PC-3 (cell line): ENCODE measurements around the gene OR11H1. TPM values are rescaled to one million over a fixed set of nuclear protein-coding genes. Genes with fewer than 3 reads are reported as not detected.
"Not testable (repeated sequence)": the region's sequence is repeated elsewhere in the genome, so short reads cannot be mapped to it uniquely, and the experiment has no call there.

Source experiments
- ATAC-seq: fragments of 200-7000 bp; cut with Tn5 transposase; 2 replicates; pipeline ENCODE4 v1.9.1; 2020; ENCODE audit warnings: mild to moderate bottlenecking, moderate library complexity
- Bru-seq: library from RNA; stranded (reverse); fragments of 400-500 nt; gene quantifications from one replicate; lab custom pipeline; 2021; lab: Mats Ljungman, UMichigan
- BruChase-seq, 2 experiments: library from RNA; stranded (reverse); fragments of 400-500 nt; gene quantifications; one replicate each; lab custom pipeline; 2021; lab: Mats Ljungman, UMichigan
- BruUV-seq: library from RNA; stranded (reverse); fragments of 400-500 nt; replicated peaks from 2 replicates; lab custom pipeline; 2021; lab: Mats Ljungman, UMichigan
- CTCF ChIA-PET: fragments of 300-600 bp; sonication (Branson Sonifier 250); formaldehyde crosslinking; loops from one replicate; lab custom pipeline; 2022; ENCODE audit warnings: antibody characterized with exemption; lab: Charles Lee
- POLR2A ChIA-PET: fragments of 300-600 bp; sonication (Branson Sonifier 250); formaldehyde crosslinking; loops from one replicate; lab custom pipeline; 2022; ENCODE audit warnings: antibody characterized with exemption; ENCODE audit not compliant: unreplicated experiment; lab: Charles Lee
- DNase-seq: peaks from one replicate; pipeline ENCODE4 v3.0.0-alpha.2; 2015
- H2AFZ ChIP-seq: fragments of 300-600 bp; sonication (generic); 2 replicates; pipeline ENCODE4 v1.6.0; 2016; ENCODE audit warnings: antibody characterized with exemption, low read length
- H3F3A ChIP-seq: fragments of 300-600 bp; sonication (generic); one replicate; pipeline ENCODE4 v1.6.0; 2017; ENCODE audit warnings: antibody characterized with exemption, low read length, control low read depth, mild to moderate bottlenecking; ENCODE audit not compliant: unreplicated experiment
- H3K27ac ChIP-seq: fragments of 300-600 bp; sonication (generic); 2 replicates; pipeline ENCODE4 v1.5.1; 2016; ENCODE audit warnings: mild to moderate bottlenecking, low read length
- H3K27me3 ChIP-seq: fragments of 300-600 bp; sonication (generic); 2 replicates; pipeline ENCODE4 v1.6.1; 2016; ENCODE audit warnings: low read length, mixed read lengths
- H3K36me3 ChIP-seq: fragments of 300-600 bp; sonication (generic); 2 replicates; pipeline ENCODE4 v1.6.1; 2016; ENCODE audit warnings: low read depth, mixed run types, low read length, mixed read lengths
- H3K4me1 ChIP-seq: fragments of 300-600 bp; sonication (generic); 2 replicates; pipeline ENCODE4 v1.5.1; 2016; ENCODE audit warnings: low read length; ENCODE audit not compliant: insufficient read depth
- H3K4me2 ChIP-seq: fragments of 300-600 bp; sonication (generic); 2 replicates; pipeline ENCODE4 v1.6.0; 2016; ENCODE audit warnings: low read length
- H3K4me3 ChIP-seq: fragments of 300-600 bp; sonication (generic); 2 replicates; pipeline ENCODE4 v1.5.1; 2016; ENCODE audit warnings: mild to moderate bottlenecking, low read length, mixed read lengths
- H3K79me2 ChIP-seq: fragments of 300-600 bp; sonication (generic); 2 replicates; pipeline ENCODE4 v1.6.1; 2017; ENCODE audit warnings: low read length, mixed read lengths
- H3K9ac ChIP-seq: fragments of 300-600 bp; sonication (generic); 2 replicates; pipeline ENCODE4 v1.6.0; 2016; ENCODE audit warnings: mild to moderate bottlenecking, low read length
- H3K9me2 ChIP-seq: fragments of 300-600 bp; sonication (generic); replicated peaks from 2 replicates; pipeline ENCODE4 v1.6.1; 2016; ENCODE audit warnings: mixed run types, low read length, mixed read lengths
- H3K9me3 ChIP-seq: fragments of 300-600 bp; sonication (generic); 2 replicates; pipeline ENCODE4 v1.6.1; 2016; ENCODE audit warnings: low read length, mixed read lengths
- H4K20me1 ChIP-seq: fragments of 300-600 bp; sonication (generic); 2 replicates; pipeline ENCODE4 v1.6.1; 2016; ENCODE audit warnings: low read length, mixed read lengths
- intact Hi-C: fragments of 100-400 bp; cut with micrococcal nuclease; formaldehyde crosslinking; loops from 2 replicates; pipeline ENCODE4 v1.9.0; 2023
- long read RNA-seq: library from polyadenylated mRNA; unstranded; transcript quantifications from one replicate; pipeline ENCODE4 v2.0.0, GENCODE V29; 2021; ENCODE audit not compliant: unreplicated experiment
- total RNA-seq: library from RNA; depleted of rRNA; stranded (reverse); fragments of >200 nt; gene quantifications from 2 replicates; pipeline ENCODE4 v1.2.3, GENCODE V29; 2014; rRNA removed

OR11H1 gene, protein sequence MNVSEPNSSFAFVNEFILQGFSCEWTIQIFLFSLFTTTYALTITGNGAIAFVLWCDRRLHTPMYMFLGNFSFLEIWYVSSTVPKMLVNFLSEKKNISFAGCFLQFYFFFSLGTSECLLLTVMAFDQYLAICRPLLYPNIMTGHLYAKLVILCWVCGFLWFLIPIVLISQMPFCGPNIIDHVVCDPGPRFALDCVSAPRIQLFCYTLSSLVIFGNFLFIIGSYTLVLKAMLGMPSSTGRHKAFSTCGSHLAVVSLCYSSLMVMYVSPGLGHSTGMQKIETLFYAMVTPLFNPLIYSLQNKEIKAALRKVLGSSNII
- total RNA-seq (not detected in 2 replicates), Bru-seq, nascent RNA (not detected), BruChase-seq, experiment 1, labeled RNA remaining after a 6-hour chase (percentile 23 among the genes with signal in this experiment), BruChase-seq, experiment 2, labeled RNA remaining after a 2-hour chase (not detected)
- long read RNA-seq: 0 reads

DNA sequence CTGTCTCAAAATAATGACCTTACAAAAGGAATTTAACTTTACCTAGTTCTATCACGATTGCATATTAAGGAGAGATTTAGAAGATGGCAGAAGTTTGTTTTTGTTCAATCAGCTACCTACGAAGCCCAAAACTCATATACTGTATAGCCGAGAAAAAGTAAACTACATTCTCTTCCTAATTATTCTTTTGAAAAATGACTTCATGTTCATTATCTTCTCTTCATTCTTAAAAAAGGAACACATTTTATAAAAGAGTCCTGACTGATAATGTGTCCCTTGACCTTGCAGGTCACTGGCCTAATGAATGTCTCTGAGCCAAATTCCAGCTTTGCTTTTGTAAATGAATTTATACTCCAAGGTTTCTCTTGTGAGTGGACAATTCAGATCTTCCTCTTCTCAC, at the start of gene OR11H1:
OR11H1 (plus strand) TSS at position 301 of the 400 bp plus-strand sequence; CDS start at position 301, 0 bp downstream.
- H3K27me3 ChIP-seq, H2AFZ ChIP-seq, H3K4me3 ChIP-seq, H3F3A ChIP-seq, POLR2A ChIA-PET, BruUV-seq, CTCF ChIA-PET, H4K20me1 ChIP-seq, H3K9me2 ChIP-seq, H3K36me3 ChIP-seq, H3K4me1 ChIP-seq, ATAC-seq, H3K9ac ChIP-seq, intact Hi-C loops, H3K9me3 ChIP-seq, H3K4me2 ChIP-seq, H3K27ac ChIP-seq, DNase-seq, H3K79me2 ChIP-seq: not testable (repeated sequence)

DNA sequence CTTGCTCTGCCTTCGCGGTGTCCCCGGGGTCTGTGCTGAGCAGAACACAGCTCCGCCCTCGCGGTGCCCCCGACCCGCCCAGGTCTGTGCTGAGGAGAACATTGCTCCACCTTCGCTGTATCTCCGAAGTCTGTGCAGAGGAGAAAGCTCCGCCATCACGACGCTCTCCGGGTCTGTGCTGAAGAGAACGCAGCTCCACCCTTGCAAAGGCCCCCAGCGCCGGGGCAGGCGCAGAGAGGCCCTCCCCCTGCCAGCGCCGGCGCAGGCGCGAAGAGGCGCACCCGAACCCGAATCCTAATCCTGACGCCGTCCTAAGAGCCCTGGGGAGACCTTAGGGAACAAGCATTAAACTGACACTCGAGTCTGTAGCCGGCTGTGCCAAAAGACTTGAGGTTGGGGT, 18.0 kb upstream of the OR11H1 start:
- H3K9me3 ChIP-seq, H3K9me2 ChIP-seq, H3K27ac ChIP-seq, H3K4me1 ChIP-seq, H3K27me3 ChIP-seq, H3K36me3 ChIP-seq, POLR2A ChIA-PET, H3K79me2 ChIP-seq, H3F3A ChIP-seq, BruUV-seq, ATAC-seq, H2AFZ ChIP-seq, intact Hi-C loops, H4K20me1 ChIP-seq, H3K4me2 ChIP-seq, H3K9ac ChIP-seq, CTCF ChIA-PET, DNase-seq, H3K4me3 ChIP-seq: not testable (repeated sequence)

- H4K20me1 ChIP-seq, H3K4me3 ChIP-seq, intact Hi-C loops, H3K9me3 ChIP-seq, H3K9me2 ChIP-seq, ATAC-seq, H3K4me2 ChIP-seq, DNase-seq, H3K27me3 ChIP-seq, CTCF ChIA-PET, H3K36me3 ChIP-seq, H3K79me2 ChIP-seq, BruUV-seq, H3K9ac ChIP-seq, POLR2A ChIA-PET, H3F3A ChIP-seq, H3K27ac ChIP-seq, H3K4me1 ChIP-seq, H2AFZ ChIP-seq: not testable (repeated sequence)
Measured at GRCh38 chr22:15515896-15516295, 12.1 kb upstream of the OR11H1 start.

GRCh38 chr22:15553767-15554166, 25.8 kb downstream of the OR11H1 start:
- intact Hi-C loops, DNase-seq, H3K9ac ChIP-seq, H3K27me3 ChIP-seq, H3F3A ChIP-seq, H3K36me3 ChIP-seq, ATAC-seq, H3K4me3 ChIP-seq, H3K9me2 ChIP-seq, H2AFZ ChIP-seq, POLR2A ChIA-PET, H3K27ac ChIP-seq, BruUV-seq, CTCF ChIA-PET, H3K4me2 ChIP-seq, H3K79me2 ChIP-seq, H4K20me1 ChIP-seq, H3K4me1 ChIP-seq, H3K9me3 ChIP-seq: not testable (repeated sequence)

GRCh38 chr22:15563461-15563860, 35.5 kb downstream of the OR11H1 start:
- H3K4me1 ChIP-seq, H3K4me3 ChIP-seq, H3F3A ChIP-seq, H3K9ac ChIP-seq, H2AFZ ChIP-seq, H3K27ac ChIP-seq, BruUV-seq, H3K36me3 ChIP-seq, H3K79me2 ChIP-seq, ATAC-seq, H3K27me3 ChIP-seq, POLR2A ChIA-PET, CTCF ChIA-PET, intact Hi-C loops, H3K4me2 ChIP-seq, DNase-seq, H4K20me1 ChIP-seq, H3K9me3 ChIP-seq, H3K9me2 ChIP-seq: not testable (repeated sequence)

GRCh38 chr22:15565063-15565462, 37.1 kb downstream of the OR11H1 start:
- H3K36me3 ChIP-seq, H3K9me3 ChIP-seq, H3K4me3 ChIP-seq, H4K20me1 ChIP-seq, DNase-seq, H3K27me3 ChIP-seq, CTCF ChIA-PET, H3K4me2 ChIP-seq, intact Hi-C loops, H3K9ac ChIP-seq, H3K79me2 ChIP-seq, BruUV-seq, H2AFZ ChIP-seq, H3K4me1 ChIP-seq, POLR2A ChIA-PET, ATAC-seq, H3K27ac ChIP-seq, H3F3A ChIP-seq, H3K9me2 ChIP-seq: not testable (repeated sequence)
